ENCODE data around the gene GNAQ.

DNA sequence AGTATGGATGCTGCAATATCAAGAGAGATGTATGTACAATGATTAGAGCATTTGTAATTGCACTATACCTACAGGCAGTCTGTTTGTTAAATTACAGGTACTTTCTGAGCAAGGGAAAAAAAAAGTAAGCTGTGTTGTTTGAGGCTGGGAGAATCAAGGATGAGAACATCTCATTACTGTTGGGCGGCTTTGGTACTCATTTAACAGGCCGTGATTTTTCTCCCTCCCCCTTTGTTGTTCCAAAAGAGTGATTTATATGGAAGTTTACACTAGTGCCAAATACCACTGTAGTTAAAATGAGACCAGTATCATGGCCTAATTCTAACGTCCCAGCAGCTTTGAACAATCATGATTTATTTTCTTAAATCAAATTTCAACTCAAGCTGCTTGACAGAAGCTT, 312.3 kb downstream of the GNAQ start:
- TF ChIP-seq, protein P1, sequence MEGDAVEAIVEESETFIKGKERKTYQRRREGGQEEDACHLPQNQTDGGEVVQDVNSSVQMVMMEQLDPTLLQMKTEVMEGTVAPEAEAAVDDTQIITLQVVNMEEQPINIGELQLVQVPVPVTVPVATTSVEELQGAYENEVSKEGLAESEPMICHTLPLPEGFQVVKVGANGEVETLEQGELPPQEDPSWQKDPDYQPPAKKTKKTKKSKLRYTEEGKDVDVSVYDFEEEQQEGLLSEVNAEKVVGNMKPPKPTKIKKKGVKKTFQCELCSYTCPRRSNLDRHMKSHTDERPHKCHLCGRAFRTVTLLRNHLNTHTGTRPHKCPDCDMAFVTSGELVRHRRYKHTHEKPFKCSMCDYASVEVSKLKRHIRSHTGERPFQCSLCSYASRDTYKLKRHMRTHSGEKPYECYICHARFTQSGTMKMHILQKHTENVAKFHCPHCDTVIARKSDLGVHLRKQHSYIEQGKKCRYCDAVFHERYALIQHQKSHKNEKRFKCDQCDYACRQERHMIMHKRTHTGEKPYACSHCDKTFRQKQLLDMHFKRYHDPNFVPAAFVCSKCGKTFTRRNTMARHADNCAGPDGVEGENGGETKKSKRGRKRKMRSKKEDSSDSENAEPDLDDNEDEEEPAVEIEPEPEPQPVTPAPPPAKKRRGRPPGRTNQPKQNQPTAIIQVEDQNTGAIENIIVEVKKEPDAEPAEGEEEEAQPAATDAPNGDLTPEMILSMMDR (IDR thresholded peaks at IDR 0.05), result no peak
- TF ChIP-seq ELF1 (IDR thresholded peaks at IDR 0.05) (no peak), YY1 (IDR thresholded peaks at IDR 0.05; ENCODE audit: low read depth) (no peak), FOXM1 (IDR thresholded peaks at IDR 0.05; ENCODE audit: low read depth) (no peak), MEF2A (IDR thresholded peaks at IDR 0.05; ENCODE audit: borderline replicate concordance, low read depth) (no peak), POLR2AphosphoS5 (IDR thresholded peaks at IDR 0.05; ENCODE audit: low read depth, low read length) (no peak), JUND (IDR thresholded peaks at IDR 0.05) (no peak), EP300 (IDR thresholded peaks at IDR 0.05; ENCODE audit: borderline replicate concordance in 1 of 2, low read depth in 1 of 2, low read length in 1 of 2) (no peak), EZH2phosphoT487 (IDR thresholded peaks at IDR 0.05; ENCODE audit: borderline replicate concordance, low read depth) (no peak)

Measured in SK-N-SH (cell line).